Vagina (tissue), 2 donors: Measurements from ENCODE around the gene CKLF.

Experiments used
- POLR2A ChIP-seq, 2 donors: fragments of 450-650 bp; IDR thresholded peaks; one replicate each; pipeline ENCODE4 v1.6.1; 2017; ENCODE audit warnings: antibody characterized with exemption in 2 of 2, mild to moderate bottlenecking in 2 of 2, moderate library complexity in 2 of 2
- TF ChIP-seq, protein P1 (sequence below), 3 experiments: fragments of 450-650 bp in 2 of 3; fragments of 200-600 bp in 1 of 3; sonication (generic) in 1 of 3; IDR thresholded peaks; one replicate each; pipeline ENCODE4 v1.5.1; 2017 to 2019; ENCODE audit warnings: antibody characterized with exemption in 3 of 3, mild to moderate bottlenecking in 2 of 3, moderate library complexity in 2 of 3

DNA sequence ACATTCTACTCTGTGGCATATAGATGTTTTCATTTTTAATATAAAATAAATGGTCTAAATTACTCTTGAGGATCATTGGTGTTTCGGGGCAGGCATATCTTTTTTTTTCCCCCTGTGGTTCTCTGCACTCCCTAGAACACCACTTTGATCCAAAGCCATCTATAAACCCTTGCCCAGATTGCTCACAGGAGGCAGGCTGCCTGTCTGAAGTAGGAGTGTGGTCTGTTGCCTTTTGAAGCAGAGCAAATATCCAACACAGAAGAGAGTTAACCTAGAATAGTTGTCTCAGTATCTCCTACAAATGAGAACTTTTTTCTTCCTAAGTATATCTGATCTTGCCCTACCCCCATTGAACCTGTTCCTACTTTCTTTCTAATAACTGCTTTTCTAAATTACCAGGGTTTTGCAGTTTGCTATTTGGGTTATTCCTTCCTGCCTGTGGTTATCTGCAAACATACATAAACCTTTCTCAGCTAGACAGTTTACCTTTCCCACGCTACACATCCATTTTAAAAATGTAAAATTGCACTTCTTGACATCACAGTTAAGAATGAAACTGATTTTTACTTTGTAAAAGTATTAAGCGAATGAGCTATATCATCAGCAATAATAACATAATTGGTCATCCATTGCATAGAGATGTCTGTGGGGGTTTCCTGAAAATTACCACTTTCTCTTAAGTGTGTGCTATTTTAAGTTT is 9.2 kb downstream of the CKLF start:
- TF ChIP-seq, protein P1, sequence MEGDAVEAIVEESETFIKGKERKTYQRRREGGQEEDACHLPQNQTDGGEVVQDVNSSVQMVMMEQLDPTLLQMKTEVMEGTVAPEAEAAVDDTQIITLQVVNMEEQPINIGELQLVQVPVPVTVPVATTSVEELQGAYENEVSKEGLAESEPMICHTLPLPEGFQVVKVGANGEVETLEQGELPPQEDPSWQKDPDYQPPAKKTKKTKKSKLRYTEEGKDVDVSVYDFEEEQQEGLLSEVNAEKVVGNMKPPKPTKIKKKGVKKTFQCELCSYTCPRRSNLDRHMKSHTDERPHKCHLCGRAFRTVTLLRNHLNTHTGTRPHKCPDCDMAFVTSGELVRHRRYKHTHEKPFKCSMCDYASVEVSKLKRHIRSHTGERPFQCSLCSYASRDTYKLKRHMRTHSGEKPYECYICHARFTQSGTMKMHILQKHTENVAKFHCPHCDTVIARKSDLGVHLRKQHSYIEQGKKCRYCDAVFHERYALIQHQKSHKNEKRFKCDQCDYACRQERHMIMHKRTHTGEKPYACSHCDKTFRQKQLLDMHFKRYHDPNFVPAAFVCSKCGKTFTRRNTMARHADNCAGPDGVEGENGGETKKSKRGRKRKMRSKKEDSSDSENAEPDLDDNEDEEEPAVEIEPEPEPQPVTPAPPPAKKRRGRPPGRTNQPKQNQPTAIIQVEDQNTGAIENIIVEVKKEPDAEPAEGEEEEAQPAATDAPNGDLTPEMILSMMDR (IDR thresholded peaks at IDR 0.05) = no peak
- no peak for TF ChIP-seq POLR2A (IDR thresholded peaks at IDR 0.05)
